GM21367 (cell line): ENCODE measurements around the gene GOLGA6A.
"Not testable (repeated sequence)": the region's sequence is repeated elsewhere in the genome, so short reads cannot be mapped to it uniquely, and the experiment has no call there.

ENCODE experiments used
- ATAC-seq: cut with Tn5 transposase; IDR thresholded peaks from one replicate; pipeline ENCODE4 v1.9.1; 2021; ENCODE audit not compliant: unreplicated experiment

Gene GOLGA6A, protein sequence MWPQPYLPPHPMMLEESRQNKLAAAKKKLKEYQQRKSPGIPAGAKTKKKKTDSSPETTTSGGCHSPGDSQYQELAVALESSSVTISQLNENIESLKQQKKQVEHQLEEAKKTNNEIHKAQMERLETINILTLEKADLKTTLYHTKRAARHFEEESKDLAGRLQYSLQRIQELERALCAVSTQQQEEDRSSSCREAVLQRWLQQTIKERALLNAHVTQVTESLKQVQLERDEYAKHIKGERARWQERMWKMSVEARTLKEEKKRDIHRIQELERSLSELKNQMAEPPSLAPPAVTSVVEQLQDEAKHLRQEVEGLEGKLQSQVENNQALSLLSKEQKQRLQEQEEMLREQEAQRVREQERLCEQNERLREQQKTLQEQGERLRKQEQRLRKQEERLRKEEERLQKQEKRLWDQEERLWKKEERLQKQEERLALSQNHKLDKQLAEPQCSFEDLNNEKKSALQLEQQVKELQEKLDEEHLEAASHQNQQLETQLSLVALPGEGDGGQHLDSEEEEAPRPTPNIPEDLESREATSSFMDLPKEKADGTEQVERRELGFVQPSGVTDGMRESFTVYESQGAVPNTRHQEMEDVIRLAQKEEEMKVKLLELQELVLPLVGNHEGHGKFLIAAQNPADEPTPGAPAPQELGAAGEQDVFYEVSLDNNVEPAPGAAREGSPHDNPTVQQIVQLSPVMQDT

DNA sequence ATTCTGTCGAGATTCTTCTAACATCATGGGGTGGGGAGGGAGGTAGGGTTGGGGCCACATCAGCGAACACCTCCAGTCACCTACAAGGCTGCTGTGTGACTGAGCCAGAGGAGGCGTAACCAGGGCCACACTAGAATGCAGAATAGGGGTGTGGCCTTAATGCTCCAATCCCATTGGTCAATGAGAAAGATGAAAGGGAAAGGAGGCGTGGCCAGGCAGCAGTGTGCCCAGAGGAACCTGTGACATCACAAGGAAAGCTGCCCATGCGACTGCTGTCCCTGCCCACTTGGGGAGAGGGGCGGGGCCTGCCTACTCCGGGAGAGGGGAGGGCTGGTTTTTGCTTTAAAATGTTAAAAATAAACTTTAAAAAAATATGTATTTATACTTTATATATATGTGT is at the start of gene GOLGA6A:
TSS of gene GOLGA6A (minus strand) at position 101 of the 400 bp plus-strand sequence. CDS start at position 60, 41 bp downstream.
- ATAC-seq = not testable (repeated sequence)

- no peak for ATAC-seq
These were observed 49.5 kb upstream of the GOLGA6A start for GRCh38 chr15:74131628-74132413.

- no peak for ATAC-seq
These were observed 48.7 kb upstream of the GOLGA6A start for GRCh38 chr15:74130849-74131627.

GRCh38 chr15:74130155-74130848 is 48.0 kb upstream of the GOLGA6A start, which contains the start of gene ISLR2:
Gene ISLR2, plus strand, starts transcription at chr15:74130586. Its CDS starts 2,169 bp downstream, at chr15:74132755.
- no peak for ATAC-seq

DNA sequence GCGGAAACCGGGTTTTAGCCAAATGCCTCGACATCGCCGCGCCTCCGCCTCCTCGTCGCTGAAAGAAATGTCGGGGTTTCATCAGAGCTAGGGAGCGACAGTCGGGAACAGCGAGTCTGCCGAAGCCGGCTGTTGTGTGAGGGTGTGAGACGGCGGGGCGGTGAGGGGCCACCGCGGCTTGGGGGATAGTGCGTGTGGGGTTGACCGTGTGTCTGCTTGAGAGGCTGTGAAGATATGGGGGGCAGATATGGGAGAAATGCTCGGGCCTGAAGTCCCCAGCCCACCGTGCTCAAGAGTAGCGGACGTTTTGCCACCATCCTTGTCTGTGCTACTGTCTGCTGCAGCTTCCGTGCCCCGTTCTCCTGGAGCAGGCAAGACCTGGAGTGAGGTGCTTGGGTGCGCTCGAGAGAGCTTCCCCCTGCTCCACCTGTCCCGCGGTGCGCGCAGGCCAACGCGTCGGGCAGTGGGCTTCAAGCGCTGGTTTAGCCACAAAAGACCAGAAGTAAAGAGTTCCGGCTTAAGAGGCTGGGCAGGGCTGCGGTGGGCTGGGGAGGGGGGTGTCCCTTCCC is 47.3 kb upstream of the GOLGA6A start:
- ATAC-seq = no peak

- ATAC-seq = no peak
These were observed 46.6 kb upstream of the GOLGA6A start for GRCh38 chr15:74128785-74129585.

DNA sequence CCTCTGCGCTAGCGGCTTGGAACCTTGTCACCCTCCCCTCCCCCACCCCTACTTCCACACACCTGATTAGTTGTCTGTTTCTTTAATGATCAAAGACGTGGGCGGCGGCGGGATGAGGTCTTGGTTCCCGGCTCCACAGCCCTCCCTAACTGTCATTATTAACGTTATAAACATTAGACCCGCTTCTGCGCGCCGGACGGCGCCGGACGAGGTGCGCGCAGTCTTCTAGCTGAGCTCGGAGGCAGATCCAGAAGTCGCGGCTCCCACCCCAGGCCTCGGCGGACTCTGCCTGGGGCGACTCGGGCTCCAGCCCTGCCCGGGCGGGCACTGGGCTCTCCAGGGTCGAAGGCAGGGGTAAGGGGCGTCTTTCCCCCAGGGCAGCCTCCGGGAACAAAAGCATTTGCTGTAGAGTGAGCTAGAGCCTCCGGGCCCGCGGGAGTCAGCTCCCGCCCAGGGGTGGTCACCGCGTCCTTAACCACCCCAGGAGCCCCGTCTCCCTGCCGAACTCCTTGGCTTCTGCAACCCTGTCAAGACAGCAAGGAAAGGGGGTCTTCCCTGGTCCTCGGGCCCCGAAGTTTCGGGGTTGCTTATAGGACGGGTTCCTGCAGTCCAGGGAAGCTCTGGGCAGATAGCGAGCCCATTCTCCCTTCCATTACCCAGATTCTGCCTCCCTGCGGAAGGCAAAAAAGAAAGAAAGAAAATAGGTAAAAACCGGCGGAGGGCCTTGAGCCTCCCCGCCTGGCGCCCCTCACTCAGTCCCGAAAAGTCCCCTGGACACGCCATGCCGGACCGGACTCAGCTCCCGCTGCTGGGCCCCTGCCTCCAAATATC is 45.8 kb upstream of the GOLGA6A start:
- no peak for ATAC-seq

- no peak for ATAC-seq
These were observed 45.1 kb upstream of the GOLGA6A start for GRCh38 chr15:74127255-74127953.

DNA sequence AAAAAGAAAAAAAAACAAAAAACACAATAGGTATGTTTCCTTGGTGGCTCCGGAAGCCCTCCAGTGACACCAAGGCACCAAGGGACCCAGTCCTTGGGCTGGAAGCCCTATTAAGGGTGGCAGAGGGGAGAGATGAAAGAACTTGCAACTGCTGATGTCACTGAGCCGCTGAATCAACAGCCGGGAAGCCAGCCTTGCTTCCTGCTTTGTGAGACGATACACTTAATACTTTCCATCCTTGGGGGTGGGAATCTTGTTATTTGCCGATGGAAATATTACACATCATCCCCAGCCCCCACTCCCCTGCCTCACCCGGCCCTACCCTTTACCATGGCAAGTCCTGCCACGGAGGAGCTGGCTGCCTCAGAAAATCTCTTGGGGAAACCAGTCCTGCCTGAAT is 42.4 kb upstream of the GOLGA6A start:
- no peak for ATAC-seq

DNA sequence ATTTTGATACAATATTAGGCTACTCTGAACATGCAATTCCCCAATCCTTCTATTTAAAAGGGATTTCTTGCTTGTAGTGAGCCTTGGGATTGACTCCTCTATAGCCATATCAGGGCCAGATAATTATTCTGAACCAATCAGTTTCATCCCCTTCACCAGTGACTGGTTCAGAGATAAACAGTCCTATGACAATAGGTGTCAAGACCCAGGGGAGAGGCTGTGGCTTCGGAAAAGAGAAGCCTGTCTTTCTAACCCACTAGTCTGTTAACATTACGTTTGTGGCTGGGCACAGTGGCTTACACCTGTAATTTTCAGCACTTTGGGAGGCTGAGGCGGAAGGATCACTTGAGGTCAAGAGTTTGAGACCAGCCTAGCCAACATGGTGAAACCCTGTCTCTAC is 41.8 kb upstream of the GOLGA6A start:
- no peak for ATAC-seq

DNA sequence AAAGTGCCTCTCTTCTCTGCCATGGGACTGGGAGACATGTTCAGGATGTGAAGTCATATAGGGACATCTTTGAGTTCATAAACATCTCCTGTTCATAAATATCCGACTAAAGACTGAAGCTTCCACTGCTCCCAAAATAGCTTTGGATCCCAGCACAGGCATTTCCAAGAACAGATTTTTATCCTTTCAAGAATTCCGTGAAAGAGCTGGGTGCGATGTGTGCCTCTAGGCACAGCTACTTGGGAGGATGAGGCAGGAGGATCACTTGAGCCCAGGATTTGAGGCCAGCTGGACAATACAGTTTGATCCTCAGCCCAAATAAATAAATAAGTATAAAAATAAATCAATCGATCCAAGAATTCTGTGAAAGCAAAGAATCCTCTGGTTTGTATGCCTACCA is 41.3 kb upstream of the GOLGA6A start:
- no peak for ATAC-seq

DNA sequence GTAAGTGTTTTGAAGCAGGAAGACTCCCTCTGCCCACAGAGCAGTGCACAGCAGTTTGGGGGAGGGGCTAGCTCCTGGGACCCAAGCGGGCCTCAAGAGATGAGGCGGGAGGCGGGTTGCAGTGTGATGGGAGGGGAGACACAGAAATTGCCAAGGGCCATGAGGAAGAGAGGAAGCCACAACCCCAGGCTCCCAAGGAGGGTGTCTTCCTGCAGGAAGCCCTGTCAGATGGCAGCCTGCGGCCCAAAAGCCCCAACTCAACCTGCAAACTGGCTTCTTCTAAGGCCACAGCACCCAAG is 40.7 kb upstream of the GOLGA6A start:
- ATAC-seq = no peak

DNA sequence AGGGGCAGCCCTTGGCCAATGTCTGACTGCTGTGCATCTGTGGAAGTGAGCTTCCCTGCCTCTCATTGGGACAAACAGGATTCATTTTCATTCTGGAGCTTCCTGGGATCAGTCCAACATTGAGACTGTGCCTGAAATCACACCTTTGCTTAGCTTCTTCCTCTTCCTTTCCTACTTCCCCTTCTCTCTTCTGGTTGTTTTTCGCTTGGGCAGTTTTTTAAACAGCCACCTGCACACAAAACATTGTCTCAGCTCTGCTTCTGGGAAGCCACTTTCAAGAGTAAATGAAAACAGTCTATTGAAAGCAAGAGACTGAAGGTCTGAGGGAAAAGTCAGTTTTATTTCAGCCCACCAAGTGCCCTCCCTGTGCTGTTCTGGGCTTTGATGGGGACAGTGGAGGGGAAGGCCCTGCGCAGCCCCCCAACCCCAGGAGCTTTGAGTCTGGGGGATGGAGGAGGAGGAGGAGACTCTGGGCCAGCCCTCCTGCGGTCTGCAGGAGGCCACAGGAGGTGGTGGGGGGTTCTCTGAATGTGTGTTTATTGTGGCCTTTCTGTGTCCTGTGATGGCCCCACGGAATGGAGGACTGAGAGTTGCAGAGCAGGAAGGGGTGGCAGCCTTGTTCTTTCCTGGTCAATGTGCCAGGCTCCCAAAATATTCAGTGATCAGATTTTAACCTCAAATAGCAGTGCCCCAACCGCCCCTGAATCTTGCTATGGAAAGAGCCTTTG is 40.2 kb upstream of the GOLGA6A start:
- no peak for ATAC-seq

DNA sequence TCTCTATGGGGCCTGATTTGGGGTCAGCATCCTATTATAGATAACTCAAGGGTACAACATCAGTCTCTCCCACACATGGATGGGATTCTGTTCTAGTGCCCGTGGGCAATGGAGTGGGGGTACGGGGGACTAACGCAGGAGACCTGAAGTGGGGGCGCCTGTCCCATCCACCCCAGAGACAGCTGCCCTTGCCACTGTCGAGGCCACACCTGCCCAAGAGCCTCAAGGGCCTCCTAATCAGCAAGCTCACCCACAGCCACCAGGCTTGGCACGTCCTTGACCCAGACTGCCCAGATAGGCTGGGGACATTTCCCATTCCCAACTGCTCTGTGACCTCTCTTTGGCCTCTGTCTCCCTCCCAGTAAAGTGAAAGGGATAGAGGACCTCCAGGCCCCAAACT is 39.5 kb upstream of the GOLGA6A start:
- no peak for ATAC-seq

- no peak for ATAC-seq
These were observed 38.7 kb upstream of the GOLGA6A start for GRCh38 chr15:74121039-74121438.

GRCh38 chr15:74120426-74120825 is 38.1 kb upstream of the GOLGA6A start:
- ATAC-seq = no peak

DNA sequence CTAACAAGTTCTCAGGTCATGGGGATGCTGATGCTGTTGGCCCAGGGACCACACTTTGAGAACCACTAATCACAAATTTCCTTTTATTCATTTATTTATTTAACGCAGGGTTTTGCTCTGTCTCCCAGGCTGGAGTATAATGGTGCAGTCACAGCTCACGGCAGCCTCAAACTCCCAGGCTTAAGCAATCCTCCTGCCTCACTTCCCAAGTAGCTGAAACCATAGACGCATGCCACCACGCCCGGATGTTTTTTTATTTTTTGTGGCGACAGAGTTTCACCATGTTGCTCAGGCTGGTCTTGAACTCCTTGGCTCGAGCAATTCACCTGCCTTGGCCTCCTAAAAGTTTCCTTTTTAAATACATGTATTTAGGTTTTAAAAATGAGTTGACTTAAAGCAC is 27.4 kb upstream of the GOLGA6A start:
- ATAC-seq = no peak
